Measurements from ENCODE around the gene SNAPC3. TPM values are rescaled to one million over a fixed set of nuclear protein-coding genes. Genes with fewer than 3 reads are reported as not detected.
"Not testable (repeated sequence)": the region's sequence is repeated elsewhere in the genome, so short reads cannot be mapped to it uniquely, and the experiment has no call there.

Gene SNAPC3
- total and polyA plus RNA-seq, 5 donors from 2014 or later = 8.1 to 15.3 (median 14.0) TPM

- H3K36me3 Mint-ChIP-seq = peaks cover 17% of the 10 kb centered on the region
Observed at GRCh38 chr9:15423231-15423985, 732 bp downstream of the SNAPC3 start.

GRCh38 chr9:15426019-15426418 is 3.3 kb downstream of the SNAPC3 start:
- Mint-ChIP-seq H3K36me3 (peaks cover 24% of the 10 kb centered on the region), H3K27me3 (no peaks in the 10 kb centered on the region), H3K27ac (no peak overlapping the region), H3K4me3 (peak overlapping the region in 3 of 4 donors; percentile 50 to 90 (median 79)), H3K4me1 (peaks cover 48 to 74% (median 59%) of the 10 kb centered on the region in 4 donors), H3K9me3 (peaks cover 0 to 1% (median 0%) of the 10 kb centered on the region in 7 donors)
- Histone ChIP-seq H3K27me3 (ENCODE audit: control insufficient read depth, insufficient read depth, low read length) (no peaks in the 10 kb centered on the region), H3K4me3 (ENCODE audit: low read depth, low read length) (no peak overlapping the region), H3K27ac (ENCODE audit: insufficient read depth, low read length, poor library complexity, severe bottlenecking) (no peak overlapping the region), H3K9me3 (ENCODE audit: control insufficient read depth in 2 of 2, low read length in 2 of 2) (no peaks in the 10 kb centered on the region), H3K36me3 (ENCODE audit: control insufficient read depth, insufficient read depth, low read length) (peaks cover 23% of the 10 kb centered on the region), H3K4me1 (ENCODE audit: control insufficient read depth, insufficient read depth, low read length, poor library complexity, severe bottlenecking) (peaks cover 54% of the 10 kb centered on the region)
- ATAC-seq (ENCODE audit: low read depth in 2 of 2) (no peak), DNase-seq (no peak)

More at GRCh38 chr9:15423231-15423985, 732 bp downstream of the SNAPC3 start:
- no peaks in the 10 kb centered on the region for H3K9me3 ChIP-seq (ENCODE audit: control insufficient read depth in 2 of 2, low read length in 2 of 2)
- Mint-ChIP-seq H3K4me1 (peaks cover 29 to 50% (median 37%) of the 10 kb centered on the region in 4 donors), H3K27me3 (peaks cover 6% of the 10 kb centered on the region), H3K9me3 (peaks cover 0 to 1% (median 0%) of the 10 kb centered on the region in 7 donors), H3K27ac (peak overlapping the region; percentile 50 to 95 (median 95)), H3K4me3 (peak overlapping the region; percentile 93 to 98 (median 95))
- H3K27ac ChIP-seq (ENCODE audit: insufficient read depth, low read length, poor library complexity, severe bottlenecking) = peak overlapping the region; percentile 67
- DNase-seq (peak in 2 of 3 donors; percentile 15 to 60), ATAC-seq (ENCODE audit: low read depth in 2 of 2) (no peak)
- peaks cover 48% of the 10 kb centered on the region for H3K4me1 ChIP-seq (ENCODE audit: control insufficient read depth, insufficient read depth, low read length, poor library complexity, severe bottlenecking)
- H3K4me3 ChIP-seq (ENCODE audit: low read depth, low read length) = peak overlapping the region; percentile 87
- no peaks in the 10 kb centered on the region for H3K27me3 ChIP-seq (ENCODE audit: control insufficient read depth, insufficient read depth, low read length)
- peaks cover 18% of the 10 kb centered on the region for H3K36me3 ChIP-seq (ENCODE audit: control insufficient read depth, insufficient read depth, low read length)

- H3K4me3 Mint-ChIP-seq; H3K27me3 ChIP-seq (ENCODE audit: control insufficient read depth, insufficient read depth, low read length); H3K27me3 Mint-ChIP-seq; H3K9me3 Mint-ChIP-seq; H3K4me3 ChIP-seq (ENCODE audit: low read depth, low read length); H3K9me3 ChIP-seq (ENCODE audit: control insufficient read depth in 2 of 2, low read length in 2 of 2); H3K27ac ChIP-seq (ENCODE audit: insufficient read depth, low read length, poor library complexity, severe bottlenecking); ATAC-seq (ENCODE audit: low read depth in 2 of 2): not testable (repeated sequence)
- H3K27ac Mint-ChIP-seq = peak overlapping the region in 2 of 3 donors; percentile 17 to 30
- H3K36me3 Mint-ChIP-seq = peaks cover 24% of the 10 kb centered on the region
- peak in 1 of 3 donors; percentile 23 for DNase-seq
- H3K4me1 ChIP-seq (ENCODE audit: control insufficient read depth, insufficient read depth, low read length, poor library complexity, severe bottlenecking) = peaks cover 57% of the 10 kb centered on the region
- H3K4me1 Mint-ChIP-seq = peaks cover 53 to 82% (median 63%) of the 10 kb centered on the region in 4 donors
- peaks cover 27% of the 10 kb centered on the region for H3K36me3 ChIP-seq (ENCODE audit: control insufficient read depth, insufficient read depth, low read length)
Observed at GRCh38 chr9:15427702-15428101, 5.0 kb downstream of the SNAPC3 start.

- H3K36me3 ChIP-seq (ENCODE audit: control insufficient read depth, insufficient read depth, low read length) = peaks cover 34% of the 10 kb centered on the region
- H3K4me1 ChIP-seq (ENCODE audit: control insufficient read depth, insufficient read depth, low read length, poor library complexity, severe bottlenecking) = peaks cover 25% of the 10 kb centered on the region
- Mint-ChIP-seq H3K4me3 (peak overlapping the region in 1 of 4 donors; percentile 18), H3K4me1 (peaks cover 41 to 74% (median 61%) of the 10 kb centered on the region in 4 donors), H3K36me3 (peaks cover 35% of the 10 kb centered on the region), H3K27me3 (no peaks in the 10 kb centered on the region), H3K9me3 (no peaks in the 10 kb centered on the region), H3K27ac (peak overlapping the region in 2 of 3 donors; percentile 13 to 73)
- no peak for ATAC-seq (ENCODE audit: low read depth in 2 of 2)
- H3K4me3 ChIP-seq (ENCODE audit: low read depth, low read length) = no peak overlapping the region
- no peak overlapping the region for H3K27ac ChIP-seq (ENCODE audit: insufficient read depth, low read length, poor library complexity, severe bottlenecking)
- H3K9me3 ChIP-seq (ENCODE audit: control insufficient read depth in 2 of 2, low read length in 2 of 2) = no peaks in the 10 kb centered on the region
- no peak for DNase-seq
- no peaks in the 10 kb centered on the region for H3K27me3 ChIP-seq (ENCODE audit: control insufficient read depth, insufficient read depth, low read length)
Observed at GRCh38 chr9:15430920-15431844, 8.5 kb downstream of the SNAPC3 start.

- Mint-ChIP-seq H3K9me3 (peaks cover 0 to 2% (median 0%) of the 10 kb centered on the region in 7 donors), H3K27ac (no peak overlapping the region), H3K27me3 (no peaks in the 10 kb centered on the region), H3K4me3 (no peak overlapping the region), H3K36me3 (peaks cover 42% of the 10 kb centered on the region), H3K4me1 (peaks cover 37 to 76% (median 62%) of the 10 kb centered on the region in 4 donors)
- no peaks in the 10 kb centered on the region for H3K9me3 ChIP-seq (ENCODE audit: control insufficient read depth in 2 of 2, low read length in 2 of 2)
- H3K36me3 ChIP-seq (ENCODE audit: control insufficient read depth, insufficient read depth, low read length) = peaks cover 33% of the 10 kb centered on the region
- DNase-seq = no peak
- H3K4me3 ChIP-seq (ENCODE audit: low read depth, low read length) = no peak overlapping the region
- no peaks in the 10 kb centered on the region for H3K27me3 ChIP-seq (ENCODE audit: control insufficient read depth, insufficient read depth, low read length)
- H3K4me1 ChIP-seq (ENCODE audit: control insufficient read depth, insufficient read depth, low read length, poor library complexity, severe bottlenecking) = peaks cover 9% of the 10 kb centered on the region
- H3K27ac ChIP-seq (ENCODE audit: insufficient read depth, low read length, poor library complexity, severe bottlenecking) = no peak overlapping the region
- ATAC-seq (ENCODE audit: low read depth in 2 of 2) = no peak
Observed at GRCh38 chr9:15433191-15433590, 10.5 kb downstream of the SNAPC3 start.

- Histone ChIP-seq H3K36me3 (ENCODE audit: control insufficient read depth, insufficient read depth, low read length) (peaks cover 33% of the 10 kb centered on the region), H3K27me3 (ENCODE audit: control insufficient read depth, insufficient read depth, low read length) (no peaks in the 10 kb centered on the region), H3K4me3 (ENCODE audit: low read depth, low read length) (no peak overlapping the region), H3K9me3 (ENCODE audit: control insufficient read depth in 2 of 2, low read length in 2 of 2) (no peaks in the 10 kb centered on the region), H3K27ac (ENCODE audit: insufficient read depth, low read length, poor library complexity, severe bottlenecking) (no peak overlapping the region), H3K4me1 (ENCODE audit: control insufficient read depth, insufficient read depth, low read length, poor library complexity, severe bottlenecking) (peaks cover 9% of the 10 kb centered on the region)
- no peak for DNase-seq
- Mint-ChIP-seq H3K4me3 (no peak overlapping the region), H3K27me3 (no peaks in the 10 kb centered on the region), H3K4me1 (peaks cover 41 to 73% (median 60%) of the 10 kb centered on the region in 4 donors), H3K36me3 (peaks cover 43% of the 10 kb centered on the region), H3K27ac (peak overlapping the region in 1 of 3 donors; percentile 51), H3K9me3 (peaks cover 0 to 2% (median 0%) of the 10 kb centered on the region in 7 donors)
- ATAC-seq (ENCODE audit: low read depth in 2 of 2) = no peak
Observed at GRCh38 chr9:15433661-15434060, 11.0 kb downstream of the SNAPC3 start.

- peaks cover 37% of the 10 kb centered on the region for H3K36me3 ChIP-seq (ENCODE audit: control insufficient read depth, insufficient read depth, low read length)
- H3K4me1 ChIP-seq (ENCODE audit: control insufficient read depth, insufficient read depth, low read length, poor library complexity, severe bottlenecking) = no peaks in the 10 kb centered on the region
- no peak overlapping the region for H3K4me3 Mint-ChIP-seq
- peaks cover 12 to 42% (median 26%) of the 10 kb centered on the region in 4 donors for H3K4me1 Mint-ChIP-seq
- peak overlapping the region in 1 of 3 donors; percentile 75 for H3K27ac Mint-ChIP-seq
- H3K36me3 Mint-ChIP-seq = peaks cover 49% of the 10 kb centered on the region
- ATAC-seq (ENCODE audit: low read depth in 2 of 2) (no peak), DNase-seq (no peak)
- H3K9me3 ChIP-seq (ENCODE audit: control insufficient read depth in 2 of 2, low read length in 2 of 2) = no peaks in the 10 kb centered on the region
- H3K4me3 ChIP-seq (ENCODE audit: low read depth, low read length) = no peak overlapping the region
- H3K9me3 Mint-ChIP-seq = peaks cover 0 to 2% (median 0%) of the 10 kb centered on the region in 7 donors
- H3K27me3 Mint-ChIP-seq = no peaks in the 10 kb centered on the region
- no peaks in the 10 kb centered on the region for H3K27me3 ChIP-seq (ENCODE audit: control insufficient read depth, insufficient read depth, low read length)
- H3K27ac ChIP-seq (ENCODE audit: insufficient read depth, low read length, poor library complexity, severe bottlenecking) = no peak overlapping the region
Observed at GRCh38 chr9:15438891-15439290, 16.2 kb downstream of the SNAPC3 start.
